Epithelial cell of prostate (primary cell): ENCODE results near the gene MCC.

ENCODE experiments used
- DNase-seq: peaks from one replicate; pipeline ENCODE4 v3.0.0-alpha.2; 2011; ENCODE audit warnings: low read depth, low spot score
- H3K27ac ChIP-seq: fragments of 450-650 bp; 2 replicates; pipeline ENCODE4 v1.5.1; 2017; ENCODE audit warnings: mild to moderate bottlenecking

The MCC gene

GRCh38 chr5:112986224-112986623 lies 502.0 kb downstream of the MCC start:
- H3K27ac ChIP-seq: no peak overlapping the region
- DNase-seq: no peak

GRCh38 chr5:112983363-112983762 lies 504.9 kb downstream of the MCC start:
- H3K27ac ChIP-seq: no peak overlapping the region
- DNase-seq: no peak

GRCh38 chr5:112979723-112980122 lies 508.5 kb downstream of the MCC start:
- no peak overlapping the region for H3K27ac ChIP-seq
- no peak for DNase-seq

GRCh38 chr5:112978836-112979235 lies 509.4 kb downstream of the MCC start:
- no peak for DNase-seq
- peak overlapping the region; percentile 89 for H3K27ac ChIP-seq

- DNase-seq: no peak
- peak overlapping the region; percentile 89 for H3K27ac ChIP-seq
These were observed 510.8 kb downstream of the MCC start for GRCh38 chr5:112977440-112977861.

GRCh38 chr5:112976432-112977309 lies 511.6 kb downstream of the MCC start, which contains the start of gene DCP2:
Gene DCP2 (plus strand): TSS chr5:112976798. CDS start chr5:112976934, 136 bp downstream.
- peak within 1 kb of the TSS; percentile 89 for H3K27ac ChIP-seq
- DNase-seq: peak; percentile 96

- H3K27ac ChIP-seq: peak overlapping the region; percentile 89
- DNase-seq: no peak
These were observed 512.4 kb downstream of the MCC start for GRCh38 chr5:112975721-112976431.

GRCh38 chr5:112974901-112975300 lies 513.4 kb downstream of the MCC start:
- DNase-seq: no peak
- no peak overlapping the region for H3K27ac ChIP-seq

- no peak for DNase-seq
- no peak overlapping the region for H3K27ac ChIP-seq
These were observed 514.3 kb downstream of the MCC start for GRCh38 chr5:112973904-112974303.

GRCh38 chr5:112973036-112973435 lies 515.2 kb downstream of the MCC start:
- no peak overlapping the region for H3K27ac ChIP-seq
- DNase-seq: no peak
